DOHH2 (cell line): ENCODE data around the gene FAM186B.

Source experiments
- CTCF ChIP-seq: fragments of 200-600 bp; sonication (generic); IDR thresholded peaks from one replicate; pipeline ENCODE4 v1.5.1; 2014; ENCODE audit warnings: antibody characterized with exemption, mild to moderate bottlenecking, low read depth, low read length; ENCODE audit not compliant: poor library complexity, severe bottlenecking
- EZH2phosphoT487 ChIP-seq: fragments of 200-600 bp; sonication (generic); IDR thresholded peaks from 2 replicates; pipeline ENCODE4 v1.6.1; 2017; ENCODE audit warnings: borderline replicate concordance, mild to moderate bottlenecking, antibody characterized with exemption, low read length, moderate library complexity, mixed read lengths

GRCh38 chr12:49654715-49655114 is 49.3 kb upstream of the FAM186B start:
- TF ChIP-seq CTCF = no peak
- TF ChIP-seq EZH2phosphoT487 = no peak
